Measurements from ENCODE around the gene ADGRE1.
"Not testable (repeated sequence)": the region's sequence is repeated elsewhere in the genome, so short reads cannot be mapped to it uniquely, and the experiment has no call there.

ADGRE1 gene, protein sequence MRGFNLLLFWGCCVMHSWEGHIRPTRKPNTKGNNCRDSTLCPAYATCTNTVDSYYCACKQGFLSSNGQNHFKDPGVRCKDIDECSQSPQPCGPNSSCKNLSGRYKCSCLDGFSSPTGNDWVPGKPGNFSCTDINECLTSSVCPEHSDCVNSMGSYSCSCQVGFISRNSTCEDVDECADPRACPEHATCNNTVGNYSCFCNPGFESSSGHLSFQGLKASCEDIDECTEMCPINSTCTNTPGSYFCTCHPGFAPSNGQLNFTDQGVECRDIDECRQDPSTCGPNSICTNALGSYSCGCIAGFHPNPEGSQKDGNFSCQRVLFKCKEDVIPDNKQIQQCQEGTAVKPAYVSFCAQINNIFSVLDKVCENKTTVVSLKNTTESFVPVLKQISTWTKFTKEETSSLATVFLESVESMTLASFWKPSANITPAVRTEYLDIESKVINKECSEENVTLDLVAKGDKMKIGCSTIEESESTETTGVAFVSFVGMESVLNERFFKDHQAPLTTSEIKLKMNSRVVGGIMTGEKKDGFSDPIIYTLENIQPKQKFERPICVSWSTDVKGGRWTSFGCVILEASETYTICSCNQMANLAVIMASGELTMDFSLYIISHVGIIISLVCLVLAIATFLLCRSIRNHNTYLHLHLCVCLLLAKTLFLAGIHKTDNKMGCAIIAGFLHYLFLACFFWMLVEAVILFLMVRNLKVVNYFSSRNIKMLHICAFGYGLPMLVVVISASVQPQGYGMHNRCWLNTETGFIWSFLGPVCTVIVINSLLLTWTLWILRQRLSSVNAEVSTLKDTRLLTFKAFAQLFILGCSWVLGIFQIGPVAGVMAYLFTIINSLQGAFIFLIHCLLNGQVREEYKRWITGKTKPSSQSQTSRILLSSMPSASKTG

DNA sequence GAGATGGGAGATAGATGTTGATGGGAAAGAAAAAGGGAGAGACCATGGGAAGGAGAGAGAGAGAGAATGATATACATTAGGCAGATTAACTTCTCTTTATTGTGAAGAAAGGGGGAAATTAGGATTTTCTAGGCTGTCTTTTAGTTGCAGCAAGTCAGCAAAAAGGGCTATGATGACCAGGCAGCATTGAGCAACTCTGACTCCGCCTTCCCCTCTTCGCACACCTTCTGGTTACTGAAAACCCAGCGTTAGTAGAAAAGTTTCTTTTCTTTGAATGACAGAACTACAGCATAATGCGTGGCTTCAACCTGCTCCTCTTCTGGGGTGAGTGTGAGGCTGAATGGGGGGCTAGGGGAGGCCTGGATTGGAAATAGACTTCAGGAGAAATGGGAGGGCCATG lies at the start of gene ADGRE1:
TSS of gene ADGRE1 (plus strand) at position 264 of the 400 bp plus-strand sequence. CDS start at position 294, 30 bp downstream.
- DNase-seq, result no peak

DNA sequence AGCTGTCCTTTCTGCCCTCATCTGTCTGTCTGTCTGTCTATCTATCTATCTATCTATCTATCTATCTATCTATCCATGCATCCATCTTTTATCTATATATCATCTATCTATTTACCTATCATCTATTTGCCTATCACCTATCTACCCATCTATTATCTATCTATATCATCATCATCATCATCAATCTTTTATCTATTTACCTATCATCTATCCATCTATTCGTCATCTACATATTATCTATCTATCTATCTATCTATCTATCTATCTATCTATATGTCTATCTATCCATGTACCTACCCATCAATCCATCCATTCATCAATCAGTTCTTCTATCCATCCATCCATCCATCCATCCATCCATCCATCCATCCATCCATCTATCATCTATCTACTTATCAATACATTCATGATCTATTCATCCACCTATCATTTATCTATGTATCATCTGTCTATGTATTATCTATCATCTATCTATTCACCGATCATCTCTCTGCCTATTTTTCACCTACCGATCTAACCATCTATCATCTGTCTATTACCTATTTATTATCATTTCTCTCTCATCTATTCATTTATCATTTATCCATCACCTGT lies 49.2 kb upstream of the ADGRE1 start:
- no peak for DNase-seq

DNA sequence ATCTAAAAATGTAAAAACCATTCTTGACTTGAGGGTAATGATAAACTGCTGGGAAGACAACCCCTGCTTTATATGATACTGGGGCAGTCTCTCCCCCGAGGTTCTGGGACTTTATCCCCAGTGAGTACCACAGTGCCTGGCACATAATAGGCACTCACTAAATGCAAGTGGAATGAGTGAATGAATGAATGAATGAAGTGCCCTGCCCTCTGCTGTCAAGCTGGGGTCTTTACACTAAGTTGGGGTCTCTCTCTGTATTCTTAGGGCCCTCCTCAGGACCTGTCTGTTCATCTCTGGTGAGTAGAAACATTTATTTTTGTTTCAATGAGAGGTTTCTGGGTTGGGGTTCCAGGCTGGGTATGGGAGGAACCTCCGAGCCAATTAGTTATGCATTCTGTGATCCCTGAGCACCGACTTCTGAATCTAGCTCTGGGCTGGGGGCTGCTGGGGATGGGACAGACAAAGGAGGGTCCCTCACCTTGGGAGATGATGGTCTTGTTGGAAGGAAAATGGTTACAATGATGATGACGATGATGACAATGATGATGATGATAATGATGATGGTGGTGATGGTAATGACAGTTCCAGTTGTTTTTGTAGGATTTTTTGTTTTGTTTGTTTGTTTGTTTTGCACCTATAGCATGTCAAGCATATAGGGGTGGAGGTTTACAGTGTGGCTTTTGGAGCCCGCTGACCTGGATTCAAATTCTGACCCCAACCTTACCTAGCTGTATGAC lies 44.3 kb upstream of the ADGRE1 start:
- no peak for DNase-seq

DNA sequence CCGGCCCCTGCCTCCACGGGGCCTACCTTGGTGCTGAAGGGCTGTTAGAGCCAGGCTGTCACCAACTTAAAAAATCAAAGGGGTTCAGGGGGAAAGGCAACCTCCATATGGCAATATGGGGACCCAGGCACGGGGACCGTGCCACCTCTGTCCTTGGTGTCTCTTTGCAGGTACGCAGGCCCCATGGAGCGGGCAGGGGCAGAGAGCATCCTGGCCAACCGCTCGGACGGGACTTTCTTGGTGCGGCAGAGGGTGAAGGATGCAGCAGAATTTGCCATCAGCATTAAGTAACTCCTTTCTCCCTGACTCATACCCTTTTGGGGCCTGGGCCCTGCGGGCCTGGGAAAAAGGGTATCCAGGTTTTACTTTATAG lies 39.6 kb upstream of the ADGRE1 start:
- no peak for DNase-seq

DNA sequence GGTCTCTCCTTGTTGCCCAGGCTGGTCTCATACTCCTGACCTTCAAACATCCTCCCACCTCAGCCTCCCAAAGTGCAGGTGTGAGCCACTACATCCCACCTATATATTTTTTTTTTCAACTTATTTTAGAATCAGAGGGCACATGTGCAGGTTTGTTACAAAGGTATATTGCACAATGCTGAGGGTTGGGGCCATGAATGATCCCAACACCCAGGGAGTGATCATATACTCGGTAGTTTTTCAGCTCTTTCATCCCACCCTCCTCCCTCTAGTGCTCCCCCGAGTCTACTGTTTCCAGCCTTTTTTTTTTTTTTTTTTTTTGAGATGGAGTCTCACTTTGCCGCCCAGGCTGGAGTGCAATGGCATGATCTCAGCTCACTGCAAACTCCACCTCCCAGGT lies 38.4 kb upstream of the ADGRE1 start:
- no peak for DNase-seq

DNA sequence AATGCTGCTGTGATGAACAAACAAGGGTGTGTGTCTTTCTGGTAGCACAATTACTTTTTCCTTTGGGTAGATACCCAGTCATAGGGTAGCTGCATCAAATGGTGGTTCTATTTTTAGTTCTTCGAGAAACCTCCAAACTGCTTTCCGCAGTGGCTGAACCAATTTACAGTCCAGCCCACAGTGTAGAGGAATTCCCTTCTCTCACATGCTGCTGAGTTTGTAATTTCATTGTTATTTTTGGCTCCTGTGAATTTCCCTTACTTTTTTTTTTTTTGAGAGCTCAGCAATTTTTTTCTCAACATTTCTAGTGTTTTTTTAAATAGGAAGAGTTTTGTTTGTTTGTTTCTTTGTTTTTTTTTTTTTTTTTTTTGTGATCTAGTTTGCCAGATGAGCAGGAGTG lies 37.5 kb upstream of the ADGRE1 start:
- DNase-seq, result no peak

DNA sequence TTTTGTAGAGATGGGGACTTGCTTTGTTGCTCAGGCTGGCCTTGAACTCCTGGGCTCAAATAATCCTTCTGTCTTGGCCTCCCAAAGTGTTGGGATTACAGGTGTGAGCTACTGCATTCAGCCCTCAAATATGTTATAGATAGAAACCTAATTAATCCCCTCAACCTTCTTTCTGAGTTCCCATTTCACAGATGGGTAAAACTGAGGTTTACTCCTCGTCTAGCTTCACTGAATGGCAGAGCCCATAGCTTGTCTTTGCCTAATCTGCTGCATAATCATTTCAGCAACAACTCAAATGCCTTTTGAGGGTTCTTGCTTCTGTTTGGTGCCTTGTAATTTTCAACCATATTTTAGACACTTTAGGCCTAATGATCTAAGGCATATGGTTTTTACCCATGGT lies 36.0 kb upstream of the ADGRE1 start:
- DNase-seq, result no peak

DNA sequence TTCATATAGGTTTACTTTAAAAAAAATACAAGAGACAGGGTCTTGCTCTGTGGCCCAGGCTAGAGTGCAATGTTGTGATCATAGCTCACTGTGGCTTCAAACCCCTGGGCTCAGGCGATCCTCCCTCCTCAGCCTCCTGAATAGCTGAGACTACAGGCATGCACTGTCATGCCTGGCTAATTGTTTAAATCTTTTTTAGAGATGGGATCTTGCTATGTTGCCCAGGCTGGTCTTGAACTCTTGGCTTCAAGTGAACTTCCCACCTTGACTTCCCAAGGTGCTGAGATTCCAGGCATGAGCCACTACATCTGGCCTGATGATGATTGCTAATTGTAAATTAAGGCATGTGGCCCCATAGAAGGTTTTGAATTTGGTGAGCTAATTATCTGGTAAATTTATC lies 35.4 kb upstream of the ADGRE1 start:
- DNase-seq, result no peak

DNA sequence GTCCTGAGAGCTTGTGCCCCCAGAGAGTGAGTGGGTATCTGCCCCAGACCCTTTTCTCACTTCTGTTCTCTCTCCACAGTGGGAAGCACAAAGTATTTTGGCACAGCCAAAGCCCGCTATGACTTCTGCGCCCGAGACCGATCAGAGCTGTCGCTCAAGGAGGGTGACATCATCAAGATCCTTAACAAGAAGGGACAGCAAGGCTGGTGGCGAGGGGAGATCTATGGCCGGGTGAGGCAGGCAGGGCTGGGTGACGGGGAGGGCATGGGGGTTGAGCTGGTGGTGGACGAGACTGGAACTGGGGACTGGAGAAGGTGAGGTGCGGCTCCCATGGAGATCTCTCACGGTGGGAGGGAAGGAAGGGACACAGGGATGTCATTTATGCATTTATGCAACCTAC lies 33.5 kb upstream of the ADGRE1 start:
- no peak for DNase-seq

DNA sequence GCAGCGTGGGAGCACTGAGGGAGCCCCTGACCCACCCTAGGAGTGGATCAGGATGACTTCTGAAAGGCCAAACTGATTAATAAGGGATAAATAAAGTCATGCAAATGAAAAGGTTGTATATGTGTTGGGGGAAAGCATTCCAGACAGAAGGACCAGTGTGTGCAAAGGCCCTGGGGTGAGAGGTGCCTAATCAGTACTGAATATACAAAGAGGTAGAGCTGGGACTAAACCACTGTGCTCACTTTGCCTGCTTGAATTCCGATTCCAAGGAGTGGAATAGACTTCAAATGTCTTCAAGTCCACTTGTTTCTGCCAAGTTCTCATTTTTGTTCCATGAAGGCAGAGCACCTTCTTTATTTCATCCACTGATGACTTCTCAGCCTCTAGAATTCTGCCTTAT lies 32.6 kb upstream of the ADGRE1 start:
- no peak for DNase-seq

DNA sequence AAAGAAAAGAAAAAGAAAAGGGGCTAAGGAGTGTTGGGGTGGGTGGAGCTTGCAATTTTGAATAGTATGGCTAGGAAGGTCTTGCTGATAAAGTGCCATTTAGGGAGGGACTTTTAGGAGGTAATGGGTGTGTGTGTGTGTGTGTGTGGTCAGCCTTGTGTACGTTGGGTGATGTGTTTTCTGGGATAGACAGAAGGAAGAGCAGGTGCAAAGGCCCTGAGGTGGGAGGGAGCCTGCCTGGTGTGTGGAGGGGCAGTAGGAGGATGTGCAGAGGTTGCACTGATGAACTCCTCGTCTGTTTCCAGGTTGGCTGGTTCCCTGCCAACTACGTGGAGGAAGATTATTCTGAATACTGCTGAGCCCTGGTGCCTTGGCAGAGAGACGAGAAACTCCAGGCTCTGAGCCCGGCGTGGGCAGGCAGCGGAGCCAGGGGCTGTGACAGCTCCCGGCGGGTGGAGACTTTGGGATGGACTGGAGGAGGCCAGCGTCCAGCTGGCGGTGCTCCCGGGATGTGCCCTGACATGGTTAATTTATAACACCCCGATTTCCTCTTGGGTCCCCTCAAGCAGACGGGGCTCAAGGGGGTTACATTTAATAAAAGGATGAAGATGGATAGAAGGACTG lies 30.5 kb upstream of the ADGRE1 start:
- DNase-seq, result no peak

DNA sequence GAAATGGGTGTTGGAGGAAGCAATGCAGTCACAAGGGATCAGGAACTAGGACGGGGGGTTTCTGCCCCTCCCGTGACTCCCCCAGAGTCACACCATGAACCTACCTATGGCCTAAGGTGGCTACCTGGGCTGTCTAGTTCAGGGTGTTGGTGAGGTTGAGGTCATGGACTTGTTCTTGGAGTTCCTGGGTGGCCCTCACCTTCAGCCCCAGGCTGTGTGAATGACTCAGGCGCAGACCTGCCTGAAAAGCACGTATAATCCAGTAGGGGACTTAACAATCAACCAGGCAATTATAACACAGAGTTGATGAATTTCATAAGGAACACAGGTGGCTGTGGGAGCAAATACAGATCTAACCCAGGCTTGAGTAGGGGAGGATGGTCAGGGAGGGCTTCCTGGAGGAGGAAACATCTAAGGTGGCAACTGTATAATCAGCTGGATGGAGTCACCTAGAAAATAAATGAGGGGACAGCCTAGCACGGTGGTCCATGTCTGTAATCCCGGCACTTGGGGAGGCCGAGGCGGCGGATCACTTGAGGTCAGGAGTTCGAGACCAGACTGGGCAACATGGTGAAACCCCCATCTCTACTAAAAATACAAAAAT lies 25.6 kb upstream of the ADGRE1 start:
- DNase-seq, result no peak

DNA sequence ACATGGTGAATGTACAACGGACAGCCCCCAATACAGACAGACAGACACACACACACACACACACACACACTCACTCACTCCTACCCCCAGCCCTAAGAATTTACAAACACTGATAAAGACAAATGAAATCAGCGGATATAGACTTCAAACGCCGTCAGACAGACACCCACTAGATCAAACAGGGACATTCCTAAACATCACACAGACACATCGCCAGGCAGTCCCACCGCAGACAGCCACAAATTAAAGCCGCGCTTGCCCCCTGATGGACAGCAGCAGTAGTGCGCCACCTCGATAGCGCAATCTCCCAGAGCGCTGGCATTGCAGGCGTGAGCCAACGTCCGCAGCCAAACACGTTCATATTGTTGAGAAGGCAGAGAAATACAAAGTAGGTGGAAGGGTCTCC lies 24.7 kb upstream of the ADGRE1 start:
- DNase-seq, result no peak

DNA sequence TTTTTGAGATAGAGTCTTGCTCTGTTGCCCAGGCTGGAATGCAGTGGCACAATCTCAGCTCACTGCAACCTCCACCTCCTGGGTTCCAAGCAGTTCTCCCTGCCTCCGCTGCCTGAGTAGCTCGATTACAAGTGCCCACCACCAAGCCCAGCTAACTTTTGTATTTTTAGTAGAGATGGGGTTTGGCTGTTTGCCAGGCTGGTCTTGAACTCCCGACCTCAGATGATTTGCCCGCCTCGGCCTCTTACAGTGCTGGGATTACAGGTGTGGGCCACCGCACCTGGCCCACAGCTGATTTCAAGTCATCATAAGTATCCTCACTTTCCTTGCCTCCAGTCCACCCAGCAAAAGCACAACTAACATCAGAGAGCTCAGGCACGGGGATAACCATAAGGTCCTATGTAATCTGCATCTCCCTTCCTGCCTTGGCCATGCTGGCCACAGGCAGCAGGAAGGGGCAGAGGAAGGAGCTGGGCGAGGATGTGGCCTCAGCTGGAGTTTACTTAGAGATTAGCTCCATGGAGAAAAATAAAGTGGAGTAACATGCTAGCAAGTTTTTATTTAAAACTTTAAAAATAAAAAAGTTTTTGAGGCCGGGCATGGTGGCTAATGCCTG lies 22.9 kb upstream of the ADGRE1 start:
- DNase-seq, result no peak

DNA sequence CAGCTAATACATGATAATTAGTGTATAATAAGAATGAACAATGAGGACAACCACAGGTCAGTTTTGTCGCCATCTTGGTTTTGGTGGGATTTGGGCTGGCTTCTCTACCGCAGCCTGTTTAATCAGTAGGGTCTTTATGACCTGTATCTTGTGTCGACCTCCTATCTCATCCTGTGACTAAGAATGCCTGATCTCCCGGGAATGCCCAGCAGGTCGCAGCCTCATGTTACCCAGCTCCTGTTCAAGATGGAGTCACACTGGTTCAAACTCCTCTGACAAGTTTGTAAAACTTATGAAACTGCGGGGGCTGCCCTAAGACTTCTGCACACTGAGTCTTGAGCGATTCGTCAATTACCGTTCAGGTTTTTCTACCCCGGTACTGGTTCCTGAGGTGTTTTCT lies 21.5 kb upstream of the ADGRE1 start:
- no peak for DNase-seq

DNA sequence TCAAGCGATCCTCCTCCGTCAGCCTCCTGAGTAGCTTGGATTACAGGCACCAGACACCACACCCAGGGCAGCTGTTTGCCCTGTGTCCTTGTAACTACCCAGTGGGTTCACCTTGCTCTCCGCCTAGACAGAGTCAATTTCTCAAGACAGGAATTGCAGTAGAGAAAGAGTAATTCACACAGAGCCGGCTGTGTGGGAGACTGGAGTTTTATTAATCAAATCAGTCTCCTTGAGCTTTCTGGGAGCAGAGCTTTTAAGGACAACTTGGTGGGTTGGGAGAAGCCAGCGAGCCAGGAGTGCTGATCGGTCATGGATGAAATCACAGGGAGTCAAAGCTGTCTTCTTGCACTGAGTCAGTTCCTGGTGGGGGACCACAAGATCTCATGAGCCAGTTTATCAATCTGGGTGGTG lies 20.6 kb upstream of the ADGRE1 start:
- DNase-seq, result no peak

DNA sequence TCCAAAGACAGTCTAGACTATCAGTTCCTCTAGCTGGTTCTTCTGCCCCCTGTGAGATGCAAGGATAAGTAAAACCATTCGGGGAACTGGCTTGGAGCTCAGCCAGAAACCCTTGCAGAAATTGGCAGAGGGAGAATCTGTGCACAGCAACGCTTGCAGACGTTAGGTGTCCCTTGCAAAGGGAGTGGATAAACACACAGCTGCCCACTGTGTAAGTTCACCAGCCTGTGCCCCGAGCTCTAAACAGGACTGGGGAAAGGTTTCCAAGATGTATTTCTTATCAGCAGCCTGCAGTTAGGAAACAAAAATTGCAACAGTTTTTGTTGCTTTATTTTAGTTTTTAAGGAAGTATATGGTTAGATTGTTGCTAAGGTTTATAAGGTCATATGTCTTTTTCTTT lies 19.0 kb upstream of the ADGRE1 start:
- DNase-seq, result no peak

DNA sequence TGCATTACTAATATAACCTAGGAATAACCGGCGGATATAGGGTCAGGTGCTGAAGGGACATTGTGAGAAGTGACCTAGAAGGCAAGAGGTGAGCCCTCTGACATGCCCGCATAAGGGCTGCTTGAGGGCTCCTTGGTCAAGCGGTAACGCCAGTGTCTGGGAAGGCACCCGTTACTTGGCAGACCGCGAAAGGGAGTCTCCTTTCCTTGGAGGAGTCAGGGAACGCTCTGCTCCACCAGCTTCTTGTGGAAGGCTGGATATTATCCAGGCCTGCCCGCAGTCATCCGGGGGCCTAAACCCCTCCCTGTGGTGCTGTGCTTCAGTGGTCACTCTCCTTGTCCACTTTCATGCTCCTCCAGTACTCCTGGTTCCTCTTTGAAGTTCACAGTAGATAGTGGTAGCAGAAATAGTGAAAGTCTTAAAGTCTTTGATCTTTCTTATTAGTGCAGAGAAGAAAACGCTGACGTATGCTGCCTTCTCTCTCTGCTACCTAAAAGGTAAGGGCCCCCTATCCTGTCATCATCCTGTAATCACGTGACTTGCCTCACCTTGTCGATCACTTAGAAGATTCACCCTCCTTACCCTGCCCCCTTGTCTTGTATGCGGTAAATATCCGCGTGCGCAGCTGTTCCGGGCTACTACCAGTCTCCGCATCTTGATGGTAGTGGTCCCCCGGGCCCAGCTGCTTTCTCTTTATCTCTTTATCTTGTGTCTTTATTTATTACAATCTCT lies 18.1 kb upstream of the ADGRE1 start:
- DNase-seq, result not testable (repeated sequence)

DNA sequence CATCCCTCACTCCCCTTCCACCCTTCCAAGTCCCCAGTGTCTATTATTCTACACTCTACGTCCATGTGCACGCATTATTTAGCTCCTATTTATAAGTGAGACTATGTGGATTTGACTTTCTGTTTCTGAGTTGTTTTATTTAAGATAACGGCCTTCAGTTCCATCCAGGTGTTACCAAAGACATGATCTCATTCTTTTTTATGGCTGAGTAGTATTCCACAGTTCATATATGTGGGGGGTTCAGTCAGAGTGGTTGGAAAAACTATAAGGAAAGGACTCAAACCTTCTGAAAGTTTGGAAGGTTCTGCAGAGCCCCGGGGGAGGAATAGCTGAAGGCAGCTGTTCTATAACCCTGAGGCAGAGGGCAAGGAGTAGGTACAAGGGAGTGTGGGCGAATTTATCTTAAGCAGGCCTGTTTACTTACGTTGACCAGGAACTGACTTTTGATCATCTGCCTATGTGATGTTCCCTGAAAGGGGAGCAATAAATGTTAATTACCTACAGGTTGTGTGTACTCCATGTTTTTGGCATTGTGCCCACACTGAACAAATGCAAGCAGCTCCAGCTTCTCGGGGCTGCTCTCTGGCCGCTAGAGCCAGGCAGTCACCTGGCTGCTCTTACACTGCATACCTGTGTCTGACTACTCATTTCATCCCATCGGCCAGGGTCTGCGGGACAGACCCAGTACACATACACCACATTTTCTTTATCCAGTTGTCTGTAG lies 13.5 kb upstream of the ADGRE1 start:
- DNase-seq, result peak; percentile 21

DNA sequence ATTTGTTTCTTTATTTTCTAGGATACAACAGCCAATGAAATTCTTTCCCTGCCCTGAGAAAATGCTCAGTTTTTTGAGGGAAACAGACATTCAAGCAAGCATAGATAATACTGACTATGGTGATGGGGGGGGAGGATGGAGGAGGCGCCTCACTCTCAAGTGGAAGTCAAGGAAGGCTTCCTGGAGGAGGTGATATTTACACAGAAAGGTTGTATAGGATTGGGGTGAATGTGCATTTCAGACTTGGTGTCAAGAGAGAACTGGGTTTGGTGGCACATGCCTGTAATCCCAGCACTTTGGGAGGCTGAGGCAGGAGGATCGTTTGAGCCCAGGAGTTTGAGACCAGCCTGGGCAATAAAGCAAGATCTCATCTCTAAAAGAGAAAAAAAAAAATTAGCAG lies 12.2 kb upstream of the ADGRE1 start:
- DNase-seq, result no peak
